ENCODE measurements around the gene ABCC1.
"Not testable (repeated sequence)": the region's sequence is repeated elsewhere in the genome, so short reads cannot be mapped to it uniquely, and the experiment has no call there.

DNA sequence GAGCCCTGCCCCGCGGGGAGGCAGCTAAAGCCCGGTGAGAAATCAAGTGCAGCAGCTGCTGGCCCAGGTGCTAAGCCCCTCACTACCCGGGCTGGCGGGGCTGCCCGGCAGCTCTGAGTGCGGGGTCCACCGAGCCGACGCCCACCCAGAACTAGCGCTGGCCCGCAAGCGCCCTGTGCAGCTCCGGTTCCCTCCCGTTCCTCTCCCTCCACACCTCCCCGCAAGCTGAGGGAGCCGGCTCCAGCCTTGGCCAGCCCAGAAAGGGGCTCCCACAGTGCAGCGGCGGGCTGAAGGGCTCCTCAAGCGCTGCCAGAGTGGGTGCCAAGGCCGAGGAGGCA is 155.4 kb downstream of the ABCC1 start:
- TF ChIP-seq, protein P1, sequence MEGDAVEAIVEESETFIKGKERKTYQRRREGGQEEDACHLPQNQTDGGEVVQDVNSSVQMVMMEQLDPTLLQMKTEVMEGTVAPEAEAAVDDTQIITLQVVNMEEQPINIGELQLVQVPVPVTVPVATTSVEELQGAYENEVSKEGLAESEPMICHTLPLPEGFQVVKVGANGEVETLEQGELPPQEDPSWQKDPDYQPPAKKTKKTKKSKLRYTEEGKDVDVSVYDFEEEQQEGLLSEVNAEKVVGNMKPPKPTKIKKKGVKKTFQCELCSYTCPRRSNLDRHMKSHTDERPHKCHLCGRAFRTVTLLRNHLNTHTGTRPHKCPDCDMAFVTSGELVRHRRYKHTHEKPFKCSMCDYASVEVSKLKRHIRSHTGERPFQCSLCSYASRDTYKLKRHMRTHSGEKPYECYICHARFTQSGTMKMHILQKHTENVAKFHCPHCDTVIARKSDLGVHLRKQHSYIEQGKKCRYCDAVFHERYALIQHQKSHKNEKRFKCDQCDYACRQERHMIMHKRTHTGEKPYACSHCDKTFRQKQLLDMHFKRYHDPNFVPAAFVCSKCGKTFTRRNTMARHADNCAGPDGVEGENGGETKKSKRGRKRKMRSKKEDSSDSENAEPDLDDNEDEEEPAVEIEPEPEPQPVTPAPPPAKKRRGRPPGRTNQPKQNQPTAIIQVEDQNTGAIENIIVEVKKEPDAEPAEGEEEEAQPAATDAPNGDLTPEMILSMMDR (IDR thresholded peaks at IDR 0.05): not testable (repeated sequence)
- TF ChIP-seq POLR2A (IDR thresholded peaks at IDR 0.05): not testable (repeated sequence)

All from adrenal gland (tissue), 5 donors.